HepG2 (cell line): ENCODE results near the gene DDX31. TPM values are rescaled to one million over a fixed set of nuclear protein-coding genes. Genes with fewer than 3 reads are reported as not detected.

Experiments used
- ATAC-seq: fragments of 200-7000 bp; cut with Tn5 transposase; 3 replicates; pipeline ENCODE4 v1.9.1; 2020; ENCODE audit warnings: mild to moderate bottlenecking, moderate library complexity
- BruUV-seq: library from RNA; stranded (reverse); fragments of 400-500 nt; replicated peaks from 2 replicates; lab custom pipeline; 2021; lab: Mats Ljungman, UMichigan
- CTCF ChIA-PET: fragments of 300-600 bp; formaldehyde crosslinking; extraction: SDS; loops from one replicate; lab custom pipeline; 2021; ENCODE audit warnings: low total read pairs, inconsistent platforms, low intra/inter-chr PET ratio; lab: Yijun Ruan, JAX
- POLR2A ChIA-PET: fragments of 350-600 bp; sonication (Branson Sonifier 250); formaldehyde crosslinking; loops from one replicate; lab custom pipeline; 2020; ENCODE audit warnings: antibody characterized with exemption, inconsistent platforms; lab: Yijun Ruan, JAX
- DNase-seq: peaks from one replicate; pipeline ENCODE4 v3.0.0-alpha.2; 2015; ENCODE audit warnings: low spot score
- FAIRE-seq: peaks from 3 replicates; lab custom pipeline; 2011; peaks lifted over from hg19 to GRCh38; lab: Jason Lieb, UNC
- H2AFZ ChIP-seq: one replicate; pipeline ENCODE4 v1.6.1; 2011; ENCODE audit warnings: low read length, inconsistent platforms
- H3K27ac ChIP-seq: fragments of 300-600 bp; 3 replicates; pipeline ENCODE4 v1.8.0; 2011; ENCODE audit warnings: mixed run types, mild to moderate bottlenecking, mixed read lengths, low read length, inconsistent platforms; ENCODE audit not compliant: insufficient read depth; ENCODE audit errors: extremely low read length
- H3K27me3 ChIP-seq, 2 experiments: fragments of 200-600 bp in 1 of 2; 2 replicates in 1 of 2; 3 replicates in 1 of 2; pipeline versions ENCODE4 v1.6.0 to v1.8.0; 2011; ENCODE audit warnings: low read length in 2 of 2, mild to moderate bottlenecking in 2 of 2, moderate library complexity in 2 of 2, inconsistent platforms in 1 of 2; ENCODE audit not compliant: insufficient read depth in 2 of 2, control insufficient read depth in 1 of 2
- H3K36me3 ChIP-seq, 2 experiments: fragments of 200-600 bp in 1 of 2; replicated peaks in 1 of 2; 2 replicates in 1 of 2; 3 replicates in 1 of 2; pipeline versions ENCODE4 v1.5.1 to v1.8.0; 2011; ENCODE audit warnings: low read length in 2 of 2, inconsistent platforms in 1 of 2; ENCODE audit not compliant: insufficient read depth in 2 of 2, control insufficient read depth in 1 of 2
- H3K4me1 ChIP-seq: 2 replicates; pipeline ENCODE4 v1.5.1; 2012; ENCODE audit warnings: low read length, inconsistent platforms; ENCODE audit not compliant: insufficient read depth
- H3K4me2 ChIP-seq: 2 replicates; pipeline ENCODE4 v1.6.0; 2011; ENCODE audit warnings: low read depth, low read length, inconsistent platforms
- H3K4me3 ChIP-seq, 3 experiments: fragments of 200-600 bp in 1 of 3; sonication (generic), shearing (Covaris generic) in 1 of 3; replicated peaks in 1 of 3; 2 replicates each; pipeline ENCODE4 v1.5.1; 2011 to 2016; ENCODE audit warnings: low read length in 3 of 3, inconsistent platforms in 2 of 3, low read depth in 2 of 3, mild to moderate bottlenecking in 2 of 3, control low read depth in 1 of 3, mixed read lengths in 1 of 3; ENCODE audit not compliant: insufficient read depth in 1 of 3
- H3K79me2 ChIP-seq: one replicate; pipeline ENCODE4 v1.6.1; 2011; ENCODE audit warnings: low read length, inconsistent platforms; ENCODE audit not compliant: insufficient read depth
- H3K9ac ChIP-seq: 2 replicates; pipeline ENCODE4 v1.6.0; 2011; ENCODE audit warnings: mild to moderate bottlenecking, low read depth, low read length, inconsistent platforms; ENCODE audit not compliant: insufficient read depth
- H3K9me3 ChIP-seq: 2 replicates; pipeline ENCODE4 v1.5.1; 2012; ENCODE audit warnings: mild to moderate bottlenecking, low read length
- H4K20me1 ChIP-seq: 2 replicates; pipeline ENCODE4 v1.6.0; 2011; ENCODE audit warnings: inconsistent platforms, mild to moderate bottlenecking, low read length, moderate library complexity; ENCODE audit not compliant: insufficient read depth
- CENPBD1 ChIP-seq: sonication (generic); formaldehyde crosslinking; IDR thresholded peaks from 2 replicates; pipeline ENCODE4 v1.8.0; 2022; ENCODE audit warnings: missing genetic modification reagents, low read depth, mild to moderate bottlenecking, borderline replicate concordance
- DMAP1 ChIP-seq: IDR thresholded peaks from 2 replicates; pipeline ENCODE4 v1.6.1; 2016
- KDM3A ChIP-seq: IDR thresholded peaks from 2 replicates; pipeline ENCODE4 v1.6.1; 2018; ENCODE audit warnings: low read depth, missing compliant biosample characterization
- KLF11 ChIP-seq: IDR thresholded peaks from 2 replicates; pipeline ENCODE4 v1.6.1; 2016; ENCODE audit warnings: missing compliant biosample characterization
- NRL ChIP-seq: sonication (generic); formaldehyde crosslinking; IDR thresholded peaks from 2 replicates; pipeline ENCODE4 v1.5.0; 2020; ENCODE audit warnings: missing genetic modification reagents, mild to moderate bottlenecking, moderate library complexity, borderline replicate concordance
- SAFB2 ChIP-seq: sonication (generic); formaldehyde crosslinking; IDR thresholded peaks from 2 replicates; pipeline ENCODE4 v1.5.1; 2020; ENCODE audit warnings: missing genetic modification reagents, low read depth, mild to moderate bottlenecking, borderline replicate concordance
- SNAPC2 ChIP-seq: sonication (generic); formaldehyde crosslinking; IDR thresholded peaks from 2 replicates; pipeline ENCODE4 v1.8.1; 2022; ENCODE audit warnings: mild to moderate bottlenecking, missing genetic modification reagents
- SRF ChIP-seq: IDR thresholded peaks from 2 replicates; pipeline ENCODE4 v1.6.1; 2011; ENCODE audit warnings: mild to moderate bottlenecking, low read depth, low read length, moderate library complexity
- TIGD3 ChIP-seq: sonication (generic); formaldehyde crosslinking; IDR thresholded peaks from 2 replicates; pipeline ENCODE4 v1.5.1; 2020; ENCODE audit warnings: mild to moderate bottlenecking, missing genetic modification reagents, borderline replicate concordance
- XRCC5 ChIP-seq: fragments of 200-400 bp; formaldehyde crosslinking; optimal IDR thresholded peaks from 2 replicates; pipeline ENCODE3; 2017; ENCODE audit warnings: mild to moderate bottlenecking, low read length
- ZFP36L1 ChIP-seq: sonication (generic); formaldehyde crosslinking; IDR thresholded peaks from 2 replicates; pipeline ENCODE4 v1.8.0; 2022; ENCODE audit warnings: mild to moderate bottlenecking, missing genetic modification reagents, moderate library complexity
- ZMAT5 ChIP-seq: sonication (generic); formaldehyde crosslinking; IDR thresholded peaks from 2 replicates; pipeline ENCODE4 v1.5.0; 2020; ENCODE audit warnings: mild to moderate bottlenecking, low read depth, missing genetic modification reagents, borderline replicate concordance
- ZNF10 ChIP-seq: sonication (generic); formaldehyde crosslinking; IDR thresholded peaks from 2 replicates; pipeline ENCODE4 v1.4.0; 2020; ENCODE audit warnings: mild to moderate bottlenecking, low read depth, missing genetic modification reagents, borderline replicate concordance
- ZNF563 ChIP-seq: sonication (generic); formaldehyde crosslinking; IDR thresholded peaks from 2 replicates; pipeline ENCODE4 v1.8.0; 2022; ENCODE audit warnings: mild to moderate bottlenecking, moderate library complexity, missing genetic modification reagents
- ZNF564 ChIP-seq: sonication (generic); formaldehyde crosslinking; IDR thresholded peaks from 2 replicates; pipeline ENCODE4 v1.8.1; 2023; ENCODE audit warnings: mild to moderate bottlenecking, missing genetic modification reagents
- ZNF570 ChIP-seq: sonication (generic); formaldehyde crosslinking; IDR thresholded peaks from 2 replicates; pipeline ENCODE4 v1.4.0; 2020; ENCODE audit warnings: mild to moderate bottlenecking, missing genetic modification reagents, borderline replicate concordance
- ZNF775 ChIP-seq: sonication (generic); formaldehyde crosslinking; IDR thresholded peaks from 2 replicates; pipeline ENCODE4 v1.4.0; 2020; ENCODE audit warnings: missing genetic modification reagents, mild to moderate bottlenecking, moderate library complexity, borderline replicate concordance
- ZNF790 ChIP-seq: sonication (generic); formaldehyde crosslinking; IDR thresholded peaks from 2 replicates; pipeline ENCODE4 v1.8.0; 2022; ENCODE audit warnings: missing genetic modification reagents, mild to moderate bottlenecking, borderline replicate concordance
- ZNF878 ChIP-seq: sonication (generic); formaldehyde crosslinking; IDR thresholded peaks from 2 replicates; pipeline ENCODE4 v1.8.1; 2023; ENCODE audit warnings: mild to moderate bottlenecking, missing genetic modification reagents, moderate library complexity
- WGBS: methylation state at CpG from one replicate; pipeline ENCODE4 v1.1.6; 2017; ENCODE audit warnings: low lambda C conversion rate; 5-methylcytosine and 5-hydroxymethylcytosine counted together
- in situ Hi-C: cut with HindIII; loops from 2 replicates; pipeline ENCODE4 v1.10.0; 2017; ENCODE audit warnings: low pct_unique_long_range_greater_than_20kb; ENCODE audit not compliant: extremely low pct_ligation_motif_present
- intact Hi-C: fragments of 100-400 bp; cut with micrococcal nuclease; formaldehyde crosslinking; loops from one replicate; pipeline ENCODE4 v1.10.0; 2022; ENCODE audit not compliant: unreplicated experiment
- polyA plus RNA-seq, 8 experiments: library from polyadenylated mRNA; depleted of rRNA in 3 of 8; stranded (reverse) in 7 of 8; unstranded in 1 of 8; fragments of >200 nt; fragmentation: Illumina TruSeq in 4 of 8; extraction: Trizol in 4 of 8; gene quantifications; 2 replicates each; pipeline versions ENCODE4 v1.2.1 to v1.2.3, GENCODE V29; 2011 to 2016; ENCODE audit warnings: low read depth in 4 of 8, missing spikeins in 1 of 8, mixed read lengths in 1 of 8; ENCODE audit not compliant: insufficient read depth in 1 of 8
- total RNA-seq, 5 experiments: library from RNA; depleted of rRNA; stranded (reverse); fragments of >200 nt; fragmentation: Illumina TruSeq; extraction: Trizol; gene quantifications; 2 replicates each; pipeline ENCODE4 v1.2.3, GENCODE V29; 2016; ENCODE audit warnings: low read depth in 1 of 5

Gene DDX31
- total and polyA plus RNA-seq, 2 of the 13 experiments (the other 11 are each of a cell fraction or from before 2014, with no cell fraction given), result 11.4 to 16.3 TPM

- no peak for FAIRE-seq
- peak; percentile 29 for ATAC-seq
- no peaks in the 10 kb centered on the region for H3K79me2 ChIP-seq
- no peaks in the 10 kb centered on the region for H3K36me3 ChIP-seq
- H3K9ac ChIP-seq, result no peak overlapping the region
- no peak overlapping the region for H2AFZ ChIP-seq
- H3K27ac ChIP-seq, result no peak overlapping the region
- WGBS, result 17% methylated on average over 2 of the region's 21 CpGs
- BruUV-seq, result no TSS peak
- DNase-seq, result no peak
- TF ChIP-seq ZNF570 (CRISPR knock-in tag) (no peak), ZNF790 (CRISPR knock-in tag) (no peak), KDM3A (CRISPR knock-in tag) (no peak), XRCC5 (no peak), ZNF564 (CRISPR knock-in tag) (no peak), KLF11 (CRISPR knock-in tag) (no peak)
- H3K4me2 ChIP-seq, result no peak overlapping the region; the same call in 1 of the 2 replicates
- no peaks in the 10 kb centered on the region for H3K9me3 ChIP-seq
- H3K27me3 ChIP-seq, result peaks cover 5 to 61% of the 10 kb centered on the region in 2 experiments
- ChIA-PET POLR2A (no interaction called here), CTCF (no interaction called here)
- peaks cover 8% of the 10 kb centered on the region; the same call in 1 of the 2 replicates for H3K4me1 ChIP-seq
- H3K4me3 ChIP-seq, result no peak overlapping the region
- intact Hi-C loops, result no loop called here
- no peaks in the 10 kb centered on the region for H4K20me1 ChIP-seq
- in situ Hi-C loops, result no loop called here
Observed at GRCh38 chr9:132543960-132544359, 125.8 kb downstream of the DDX31 start.

GRCh38 chr9:132543251-132543650 is 126.5 kb downstream of the DDX31 start:
- ChIA-PET POLR2A (no interaction called here), CTCF (no interaction called here)
- H3K4me2 ChIP-seq, result no peak overlapping the region
- DNase-seq (no peak), FAIRE-seq (no peak), ATAC-seq (no peak)
- no peaks in the 10 kb centered on the region for H3K9me3 ChIP-seq
- no peak overlapping the region for H3K9ac ChIP-seq
- no peaks in the 10 kb centered on the region for H3K36me3 ChIP-seq
- intact Hi-C loops, result no loop called here
- H2AFZ ChIP-seq, result no peak overlapping the region
- no peak overlapping the region for H3K27ac ChIP-seq
- no peak overlapping the region for H3K4me3 ChIP-seq
- no CpG with 5 or more reads among the region's 4 CpGs for WGBS
- no peaks in the 10 kb centered on the region for H3K79me2 ChIP-seq
- H4K20me1 ChIP-seq, result no peaks in the 10 kb centered on the region
- peaks cover 8% of the 10 kb centered on the region; the same call in 1 of the 2 replicates for H3K4me1 ChIP-seq
- BruUV-seq, result no TSS peak
- in situ Hi-C loops, result no loop called here
- H3K27me3 ChIP-seq, result peaks cover 4 to 60% of the 10 kb centered on the region in 2 experiments; a peak in 4 of 5 replicates
- TF ChIP-seq SAFB2 (CRISPR knock-in tag), result no peak
- no peak for TF ChIP-seq TIGD3
- TF ChIP-seq ZNF878, result no peak
- no peak for TF ChIP-seq ZFP36L1 (CRISPR knock-in tag)
- no peak for TF ChIP-seq DMAP1 (CRISPR knock-in tag)
- no peak for TF ChIP-seq ZNF563 (CRISPR knock-in tag)
- no peak for TF ChIP-seq ZMAT5 (CRISPR knock-in tag)
- no peak for TF ChIP-seq ZNF775
- no peak for TF ChIP-seq ZNF10 (CRISPR knock-in tag)
- no peak for TF ChIP-seq SRF
- TF ChIP-seq SNAPC2 (CRISPR knock-in tag), result no peak
- TF ChIP-seq NRL (CRISPR knock-in tag), result no peak
- no peak for TF ChIP-seq CENPBD1 (CRISPR knock-in tag)
